AG09309 (cell line): ENCODE measurements around the gene OBP2B.

Experiments used
- DNase-seq: peaks from one replicate; pipeline ENCODE4 v3.0.0-alpha.2; 2010; ENCODE audit warnings: low read depth
- H3K4me3 ChIP-seq: 2 replicates; pipeline ENCODE4 v1.5.1; 2011; ENCODE audit warnings: mild to moderate bottlenecking, low read depth, low read length, moderate library complexity; ENCODE audit not compliant: control insufficient read depth
- TF ChIP-seq, protein P1 (sequence below): IDR thresholded peaks from 2 replicates; pipeline ENCODE4 v1.5.1; 2011; ENCODE audit warnings: mild to moderate bottlenecking, low read depth, low read length, inconsistent platforms; ENCODE audit not compliant: insufficient read depth, control insufficient read depth; ENCODE audit errors: missing control alignments

The OBP2B gene

DNA sequence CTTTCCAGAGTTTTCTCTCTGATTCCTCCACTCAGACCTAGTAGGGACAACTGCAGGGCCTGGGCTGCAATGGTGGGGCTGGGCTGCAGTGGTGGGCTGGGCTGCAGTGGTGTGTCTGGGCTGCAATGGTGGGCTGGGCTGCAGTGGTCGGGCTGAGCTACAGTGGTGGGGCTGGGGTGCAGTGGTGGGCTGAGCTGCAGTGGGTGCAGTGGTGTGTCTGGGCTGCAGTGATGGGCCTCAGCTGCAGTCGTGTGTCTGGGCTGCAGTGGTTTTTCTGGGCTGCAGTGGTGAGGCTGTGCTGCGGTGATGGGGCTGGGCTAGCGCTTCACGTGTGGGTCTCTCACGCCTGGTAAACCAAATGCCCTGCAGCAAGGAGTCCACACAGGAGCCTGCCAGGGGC is 38.6 kb upstream of the OBP2B start:
- no peak for DNase-seq
- TF ChIP-seq, protein P1, sequence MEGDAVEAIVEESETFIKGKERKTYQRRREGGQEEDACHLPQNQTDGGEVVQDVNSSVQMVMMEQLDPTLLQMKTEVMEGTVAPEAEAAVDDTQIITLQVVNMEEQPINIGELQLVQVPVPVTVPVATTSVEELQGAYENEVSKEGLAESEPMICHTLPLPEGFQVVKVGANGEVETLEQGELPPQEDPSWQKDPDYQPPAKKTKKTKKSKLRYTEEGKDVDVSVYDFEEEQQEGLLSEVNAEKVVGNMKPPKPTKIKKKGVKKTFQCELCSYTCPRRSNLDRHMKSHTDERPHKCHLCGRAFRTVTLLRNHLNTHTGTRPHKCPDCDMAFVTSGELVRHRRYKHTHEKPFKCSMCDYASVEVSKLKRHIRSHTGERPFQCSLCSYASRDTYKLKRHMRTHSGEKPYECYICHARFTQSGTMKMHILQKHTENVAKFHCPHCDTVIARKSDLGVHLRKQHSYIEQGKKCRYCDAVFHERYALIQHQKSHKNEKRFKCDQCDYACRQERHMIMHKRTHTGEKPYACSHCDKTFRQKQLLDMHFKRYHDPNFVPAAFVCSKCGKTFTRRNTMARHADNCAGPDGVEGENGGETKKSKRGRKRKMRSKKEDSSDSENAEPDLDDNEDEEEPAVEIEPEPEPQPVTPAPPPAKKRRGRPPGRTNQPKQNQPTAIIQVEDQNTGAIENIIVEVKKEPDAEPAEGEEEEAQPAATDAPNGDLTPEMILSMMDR = no peak
- H3K4me3 ChIP-seq = no peak overlapping the region

DNA sequence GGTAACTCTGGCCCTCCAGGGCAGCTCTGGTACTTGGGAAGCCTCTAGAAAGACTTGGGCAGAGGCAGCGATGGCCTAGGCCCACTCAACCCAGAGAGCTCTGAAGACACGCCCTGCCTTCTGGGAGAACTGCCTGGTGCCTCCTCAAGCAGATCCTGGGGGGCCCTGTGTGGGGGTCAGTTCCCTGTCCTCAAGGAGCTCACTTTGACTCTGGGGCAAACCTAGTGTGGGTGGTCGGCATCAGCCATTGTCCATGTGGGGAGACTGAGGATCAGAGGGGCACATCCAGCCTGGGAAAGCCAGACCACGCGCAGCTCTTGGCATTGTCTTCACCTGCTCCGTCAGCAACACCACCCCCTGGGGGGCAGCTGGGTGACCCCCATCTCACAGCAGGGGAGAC is 37.9 kb upstream of the OBP2B start:
- no peak overlapping the region for H3K4me3 ChIP-seq
- TF ChIP-seq, protein P1 = no peak
- no peak for DNase-seq

DNA sequence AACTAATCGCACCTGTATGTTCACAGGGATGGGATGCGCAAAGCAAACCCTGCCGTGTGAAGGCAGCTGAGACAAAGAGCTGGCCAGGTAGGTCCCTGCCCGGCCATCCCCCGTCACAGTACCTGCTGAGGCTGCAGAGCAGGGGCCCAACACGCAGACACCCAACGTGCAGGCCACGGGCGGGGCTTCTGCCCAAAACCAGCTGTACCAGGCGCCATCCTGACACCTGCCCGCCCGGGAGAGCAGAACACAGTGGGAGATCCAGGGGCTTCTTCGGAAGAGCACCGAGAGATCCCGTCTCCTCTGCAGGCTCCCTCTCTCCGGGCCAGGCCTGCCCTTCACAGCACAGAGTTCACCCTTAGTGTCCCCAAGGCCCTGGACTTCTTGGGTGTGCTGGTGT is 37.5 kb upstream of the OBP2B start:
- TF ChIP-seq, protein P1 = no peak
- H3K4me3 ChIP-seq = no peak overlapping the region
- DNase-seq = no peak

DNA sequence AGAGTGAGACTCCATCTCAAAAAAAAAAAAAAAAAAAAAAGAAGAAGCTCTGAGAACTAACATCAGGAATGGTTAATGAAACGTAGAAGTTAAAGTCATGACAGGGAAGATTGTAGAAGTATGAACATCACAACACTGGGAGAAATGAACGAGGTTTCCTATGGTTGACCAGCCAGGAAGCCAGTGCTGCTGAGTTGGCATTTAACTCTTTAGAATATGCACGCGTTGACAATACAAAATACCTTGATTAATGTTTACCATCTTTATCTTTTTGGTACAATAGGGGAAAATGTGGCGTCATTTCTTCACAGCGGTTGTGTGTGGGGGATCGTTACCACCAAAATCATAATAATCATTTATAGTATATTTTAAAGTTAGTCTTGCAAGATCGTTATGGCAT is 33.9 kb upstream of the OBP2B start:
- DNase-seq = no peak
- TF ChIP-seq, protein P1 = no peak
- H3K4me3 ChIP-seq = no peak overlapping the region

DNA sequence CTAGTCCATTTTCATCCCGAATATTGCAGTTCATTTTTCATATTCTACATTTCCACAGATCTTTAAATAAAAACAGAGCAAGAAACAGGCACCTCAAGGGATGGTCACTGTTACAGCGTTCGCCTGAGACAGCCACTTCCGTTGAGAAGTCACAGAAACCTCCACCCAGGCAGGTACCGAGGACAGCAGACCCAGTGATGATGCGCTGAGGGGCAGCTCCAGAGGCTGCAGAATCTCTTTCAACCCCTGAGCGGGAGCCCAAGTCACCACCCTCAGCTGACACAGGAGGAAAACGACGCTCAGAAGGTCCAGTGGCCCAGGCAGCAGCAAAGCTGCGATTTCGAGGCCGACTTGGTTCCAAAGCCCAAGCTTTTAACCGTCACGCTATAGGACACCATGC is 33.2 kb upstream of the OBP2B start:
- TF ChIP-seq, protein P1 = no peak
- no peak overlapping the region for H3K4me3 ChIP-seq
- no peak for DNase-seq

GRCh38 chr9:133239533-133240090 is 30.6 kb upstream of the OBP2B start:
- H3K4me3 ChIP-seq = no peak overlapping the region
- TF ChIP-seq, protein P1 = no peak
- DNase-seq = no peak
